HEK293 (cell line): ENCODE data around the gene CD79A.

Experiments
- CTCF ChIA-PET: fragments of 350-600 bp; formaldehyde crosslinking; extraction: SDS; loops from one replicate; lab custom pipeline; 2021; ENCODE audit warnings: antibody characterized with exemption; lab: Yijun Ruan, JAX
- POLR2A ChIA-PET: fragments of 300-600 bp; formaldehyde crosslinking; extraction: SDS; loops from one replicate; lab custom pipeline; 2020; ENCODE audit warnings: antibody characterized with exemption, inconsistent platforms; lab: Yijun Ruan, JAX
- H3K27ac ChIP-seq: fragments of 200-500 bp; sonication (Bioruptor generic); 2 replicates; pipeline ENCODE4 v1.5.1; 2014; ENCODE audit warnings: low read depth, low read length, control low read depth, inconsistent platforms; ENCODE audit errors: extremely low read depth
- H3K36me3 ChIP-seq, 2 experiments: fragments of 200-500 bp in 1 of 2; sonication (Bioruptor generic) in 1 of 2; 1 replicate in 1 of 2; 2 replicates in 1 of 2; pipeline ENCODE4 v1.5.1; 2014 to 2017; ENCODE audit warnings: inconsistent platforms in 2 of 2, low read length in 2 of 2; ENCODE audit not compliant: control insufficient read depth in 2 of 2, insufficient read depth in 1 of 2
- H3K4me1 ChIP-seq: fragments of 200-500 bp; sonication (Bioruptor generic); 2 replicates; pipeline ENCODE4 v1.5.1; 2014; ENCODE audit warnings: mild to moderate bottlenecking, low read length, inconsistent platforms; ENCODE audit not compliant: control insufficient read depth, insufficient read depth
- H3K4me3 ChIP-seq: 2 replicates; pipeline ENCODE4 v1.5.1; 2011; ENCODE audit warnings: low read depth, mild to moderate bottlenecking, control low read depth, low read length, moderate library complexity
- H3K9me3 ChIP-seq: fragments of 200-500 bp; sonication (Bioruptor generic); 2 replicates; pipeline ENCODE4 v1.5.1; 2014; ENCODE audit warnings: low read depth, low read length, inconsistent platforms; ENCODE audit not compliant: control insufficient read depth, insufficient read depth
- FEZF1 ChIP-seq: fragments of 450-650 bp; formaldehyde crosslinking; IDR thresholded peaks from 2 replicates; pipeline ENCODE4 v1.5.1; 2016; ENCODE audit warnings: missing biosample characterization, missing genetic modification characterization
- GLI2 ChIP-seq: fragments of 450-650 bp; formaldehyde crosslinking; IDR thresholded peaks from 2 replicates; pipeline ENCODE4; 2017; ENCODE audit warnings: missing biosample characterization, missing genetic modification characterization, low read depth, borderline replicate concordance
- HOXA7 ChIP-seq: sonication (generic); formaldehyde crosslinking; IDR thresholded peaks from 2 replicates; pipeline ENCODE4 v1.8.1; 2022; ENCODE audit warnings: missing genetic modification reagents, borderline replicate concordance
- HOXC10 ChIP-seq: sonication (generic); formaldehyde crosslinking; IDR thresholded peaks from 2 replicates; pipeline ENCODE4 v1.8.1; 2023; ENCODE audit warnings: mild to moderate bottlenecking, missing genetic modification reagents
- HOXD13 ChIP-seq: sonication (generic); formaldehyde crosslinking; IDR thresholded peaks from 2 replicates; pipeline ENCODE4 v1.8.0; 2022; ENCODE audit warnings: missing genetic modification reagents, borderline replicate concordance
- KLF9 ChIP-seq: fragments of 450-650 bp; formaldehyde crosslinking; IDR thresholded peaks from 2 replicates; pipeline ENCODE4 v1.5.1; 2016; ENCODE audit warnings: missing biosample characterization, missing genetic modification characterization, low read depth
- REPIN1 ChIP-seq: fragments of 450-650 bp; formaldehyde crosslinking; IDR thresholded peaks from 2 replicates; pipeline ENCODE4 v1.5.1; 2017; ENCODE audit warnings: missing biosample characterization, missing genetic modification characterization, low read depth
- SP3 ChIP-seq: fragments of 450-650 bp; formaldehyde crosslinking; IDR thresholded peaks from 2 replicates; pipeline ENCODE4 v1.5.1; 2016; ENCODE audit warnings: missing biosample characterization, missing genetic modification characterization
- WT1 ChIP-seq: fragments of 450-650 bp; formaldehyde crosslinking; IDR thresholded peaks from 2 replicates; pipeline ENCODE4 v1.5.1; 2016; ENCODE audit warnings: missing biosample characterization, missing genetic modification characterization
- YY1 ChIP-seq: fragments of 450-650 bp; formaldehyde crosslinking; IDR thresholded peaks from 2 replicates; pipeline ENCODE4 v1.5.1; 2018; ENCODE audit warnings: missing biosample characterization, missing genetic modification characterization
- ZBTB21 ChIP-seq: fragments of 450-650 bp; formaldehyde crosslinking; IDR thresholded peaks from 2 replicates; pipeline ENCODE4 v1.5.1; 2017; ENCODE audit warnings: missing biosample characterization, missing genetic modification characterization
- ZNF10 ChIP-seq: fragments of 450-650 bp; formaldehyde crosslinking; IDR thresholded peaks from 2 replicates; pipeline ENCODE4 v1.5.1; 2017; ENCODE audit warnings: missing biosample characterization, missing genetic modification characterization
- ZNF114 ChIP-seq: fragments of 450-650 bp; formaldehyde crosslinking; IDR thresholded peaks from 2 replicates; pipeline ENCODE4 v1.5.0; 2017; ENCODE audit warnings: missing biosample characterization, missing genetic modification characterization
- ZNF155 ChIP-seq: fragments of 450-650 bp; formaldehyde crosslinking; IDR thresholded peaks from 2 replicates; pipeline ENCODE4 v1.5.1; 2016; ENCODE audit warnings: missing biosample characterization, missing genetic modification characterization
- ZNF174 ChIP-seq: fragments of 450-650 bp; formaldehyde crosslinking; IDR thresholded peaks from 2 replicates; pipeline ENCODE4 v1.5.0; 2017; ENCODE audit warnings: missing biosample characterization, mild to moderate bottlenecking, missing genetic modification characterization
- ZNF239 ChIP-seq: fragments of 450-650 bp; formaldehyde crosslinking; IDR thresholded peaks from 2 replicates; pipeline ENCODE4 v1.5.1; 2016; ENCODE audit warnings: missing biosample characterization, missing genetic modification characterization
- ZNF274 ChIP-seq, 2 experiments: fragments of 200-500 bp in 1 of 2; fragments of 450-650 bp in 1 of 2; sonication (Bioruptor generic) in 1 of 2; formaldehyde crosslinking in 1 of 2; IDR thresholded peaks; 2 replicates each; pipeline versions ENCODE4 v1.5.1 to v1.6.1; 2014 to 2016; ENCODE audit warnings: borderline replicate concordance in 1 of 2, inconsistent platforms in 1 of 2, low read length in 1 of 2, missing biosample characterization in 1 of 2, missing genetic modification characterization in 1 of 2
- ZNF324 ChIP-seq: fragments of 450-650 bp; formaldehyde crosslinking; IDR thresholded peaks from 2 replicates; pipeline ENCODE4 v1.5.1; 2016; ENCODE audit warnings: missing biosample characterization, missing genetic modification characterization
- ZNF335 ChIP-seq: fragments of 450-650 bp; formaldehyde crosslinking; conservative IDR thresholded peaks from 2 replicates; pipeline ENCODE4 v1.5.1; 2016; ENCODE audit warnings: missing biosample characterization, missing genetic modification characterization
- ZNF341 ChIP-seq: fragments of 450-650 bp; formaldehyde crosslinking; IDR thresholded peaks from 2 replicates; pipeline ENCODE4; 2016; ENCODE audit warnings: low read depth, missing biosample characterization, missing genetic modification characterization
- ZNF473 ChIP-seq: fragments of 450-650 bp; formaldehyde crosslinking; IDR thresholded peaks from 2 replicates; pipeline ENCODE4 v1.5.1; 2017; ENCODE audit warnings: missing biosample characterization, missing genetic modification characterization
- ZNF560 ChIP-seq: fragments of 450-650 bp; formaldehyde crosslinking; IDR thresholded peaks from 2 replicates; pipeline ENCODE4 v1.5.1; 2017; ENCODE audit warnings: missing biosample characterization, missing genetic modification characterization, borderline replicate concordance
- ZNF621 ChIP-seq: fragments of 450-650 bp; formaldehyde crosslinking; IDR thresholded peaks from 2 replicates; pipeline ENCODE4 v1.5.1; 2017; ENCODE audit warnings: missing biosample characterization, missing genetic modification characterization
- ZNF624 ChIP-seq: fragments of 450-650 bp; formaldehyde crosslinking; IDR thresholded peaks from 2 replicates; pipeline ENCODE4 v1.5.1; 2017; ENCODE audit warnings: missing biosample characterization, missing genetic modification characterization
- ZNF658 ChIP-seq: fragments of 450-650 bp; formaldehyde crosslinking; IDR thresholded peaks from 2 replicates; pipeline ENCODE4; 2016; ENCODE audit warnings: missing biosample characterization, missing genetic modification characterization
- ZNF768 ChIP-seq: fragments of 450-650 bp; formaldehyde crosslinking; IDR thresholded peaks from 2 replicates; pipeline ENCODE4 v1.5.1; 2018; ENCODE audit warnings: missing biosample characterization, mild to moderate bottlenecking, missing genetic modification characterization
- ZNF776 ChIP-seq: fragments of 450-650 bp; formaldehyde crosslinking; IDR thresholded peaks from 2 replicates; pipeline ENCODE4 v1.5.0; 2017; ENCODE audit warnings: missing biosample characterization, missing genetic modification characterization, borderline replicate concordance
- ZNF785 ChIP-seq: fragments of 450-650 bp; formaldehyde crosslinking; IDR thresholded peaks from 2 replicates; pipeline ENCODE4 v1.5.1; 2016; ENCODE audit warnings: missing biosample characterization, missing genetic modification characterization
- ZNF791 ChIP-seq: fragments of 450-650 bp; formaldehyde crosslinking; IDR thresholded peaks from 2 replicates; pipeline ENCODE4 v1.5.1; 2016; ENCODE audit warnings: missing biosample characterization, missing genetic modification characterization
- ZNF837 ChIP-seq: fragments of 450-650 bp; formaldehyde crosslinking; IDR thresholded peaks from 2 replicates; pipeline ENCODE4 v1.5.1; 2016; ENCODE audit warnings: missing biosample characterization, missing genetic modification characterization
- ZSCAN30 ChIP-seq: fragments of 450-650 bp; IDR thresholded peaks from 2 replicates; pipeline ENCODE4 v1.5.1; 2018; ENCODE audit warnings: missing biosample characterization, mild to moderate bottlenecking, missing genetic modification characterization, moderate library complexity
- TF ChIP-seq, protein P1 (sequence below): fragments of 450-650 bp; formaldehyde crosslinking; IDR thresholded peaks from 2 replicates; pipeline ENCODE4 v1.5.1; 2016; ENCODE audit warnings: missing biosample characterization, missing genetic modification characterization
- TF ChIP-seq, protein P2 (sequence below): fragments of 450-650 bp; formaldehyde crosslinking; IDR thresholded peaks from 2 replicates; pipeline ENCODE4 v1.5.0; 2017; ENCODE audit warnings: missing biosample characterization, missing genetic modification characterization, borderline replicate concordance
- TF ChIP-seq, protein P3 (sequence below): fragments of 450-650 bp; formaldehyde crosslinking; IDR thresholded peaks from 2 replicates; pipeline ENCODE4 v1.5.1; 2017; ENCODE audit warnings: missing biosample characterization, missing genetic modification characterization

CD79A gene

DNA sequence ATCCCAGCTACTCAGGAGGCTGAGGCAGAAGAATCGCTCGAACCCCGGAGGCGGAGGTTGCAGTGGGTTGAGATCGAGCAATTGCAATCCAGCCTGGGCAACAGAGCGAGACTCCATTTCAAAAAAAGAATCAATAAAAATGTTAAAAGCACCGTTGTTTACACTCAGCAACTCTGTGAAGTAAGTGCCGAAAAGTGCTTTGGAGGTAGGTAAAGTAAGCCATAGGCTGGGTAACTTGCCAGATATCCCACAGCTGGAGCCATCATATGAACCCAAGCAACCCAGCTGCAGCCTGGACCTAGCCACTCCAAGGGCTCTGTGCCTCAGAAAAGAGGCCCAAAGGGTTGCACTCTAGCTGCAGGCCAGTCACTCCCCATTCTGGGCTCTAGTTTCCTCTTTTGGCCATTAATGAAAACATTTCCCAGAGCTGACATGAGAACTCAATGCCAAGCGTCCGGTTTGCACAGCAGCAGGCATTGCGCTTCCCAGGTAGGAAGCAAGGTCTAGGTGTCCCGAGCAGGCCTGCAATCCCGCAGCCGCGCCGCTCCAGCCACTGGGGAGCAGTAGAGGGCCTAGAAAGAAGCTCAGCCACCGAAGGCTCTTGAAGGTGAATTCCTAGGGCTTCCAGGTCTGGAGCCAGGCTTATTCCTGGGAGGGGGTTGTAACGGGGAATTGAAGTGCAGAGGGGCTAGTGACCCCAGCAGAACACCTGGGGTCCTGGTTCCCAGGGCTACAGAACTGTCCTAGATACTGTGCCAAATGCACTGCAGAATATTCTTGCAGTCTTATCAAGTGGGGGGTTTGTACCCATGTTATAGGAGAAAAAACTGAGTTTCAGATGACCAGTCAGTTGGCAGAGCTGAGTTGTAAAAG is 4.1 kb upstream of the CD79A start:
- Histone ChIP-seq H3K27ac (no peak overlapping the region), H3K36me3 (peaks cover 35 to 43% of the 10 kb centered on the region in 2 experiments), H3K4me3 (no peak overlapping the region), H3K9me3 (no peaks in the 10 kb centered on the region), H3K4me1 (no peaks in the 10 kb centered on the region; the same call in 1 of the 2 replicates)
- POLR2A ChIA-PET: interaction anchor here (0.5 to 7.2 kb wide), 19 partner anchors 9 to 1651 kb away, joined by 3 to 118 read pairs (median 5); partner anchors contain the start of genes ARHGEF1, RABAC1 and RPS19
- CTCF ChIA-PET: interaction anchor here (0.6 to 5.9 kb wide), 28 partner anchors 8 to 1431 kb away, joined by 3 to 73 read pairs (median 5); partner anchors contain the start of genes RABAC1 and RPS19
- TF ChIP-seq, protein P1, sequence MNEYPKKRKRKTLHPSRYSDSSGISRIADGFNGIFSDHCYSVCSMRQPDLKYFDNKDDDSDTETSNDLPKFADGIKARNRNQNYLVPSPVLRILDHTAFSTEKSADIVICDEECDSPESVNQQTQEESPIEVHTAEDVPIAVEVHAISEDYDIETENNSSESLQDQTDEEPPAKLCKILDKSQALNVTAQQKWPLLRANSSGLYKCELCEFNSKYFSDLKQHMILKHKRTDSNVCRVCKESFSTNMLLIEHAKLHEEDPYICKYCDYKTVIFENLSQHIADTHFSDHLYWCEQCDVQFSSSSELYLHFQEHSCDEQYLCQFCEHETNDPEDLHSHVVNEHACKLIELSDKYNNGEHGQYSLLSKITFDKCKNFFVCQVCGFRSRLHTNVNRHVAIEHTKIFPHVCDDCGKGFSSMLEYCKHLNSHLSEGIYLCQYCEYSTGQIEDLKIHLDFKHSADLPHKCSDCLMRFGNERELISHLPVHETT: no peak
- TF ChIP-seq FEZF1 (tag by site-specific recombination): 0 out of 2 replicates have a peak, but pooled peaks have one; percentile 8
- no peak for TF ChIP-seq ZNF114 (tag by site-specific recombination)
- no peak for TF ChIP-seq ZNF174 (tag by site-specific recombination)
- TF ChIP-seq ZNF560 (tag by site-specific recombination): no peak
- TF ChIP-seq HOXD13 (CRISPR knock-in tag): no peak
- no peak for TF ChIP-seq ZNF776 (tag by site-specific recombination)
- no peak for TF ChIP-seq ZNF239 (tag by site-specific recombination)
- no peak for TF ChIP-seq ZNF658 (tag by site-specific recombination)
- no peak for TF ChIP-seq YY1
- TF ChIP-seq ZNF335 (tag by site-specific recombination): peak; percentile 60
- TF ChIP-seq HOXA7: no peak
- TF ChIP-seq REPIN1 (tag by site-specific recombination): 0 out of 2 replicates have a peak, but pooled peaks have one; percentile 2
- peak; percentile 66 for TF ChIP-seq ZSCAN30 (tag by site-specific recombination)
- TF ChIP-seq ZNF473 (tag by site-specific recombination): no peak
- peak; percentile 12; the same call in 1 of the 2 replicates for TF ChIP-seq SP3 (tag by site-specific recombination)
- no peak for TF ChIP-seq GLI2 (tag by site-specific recombination)
- TF ChIP-seq, protein P2, sequence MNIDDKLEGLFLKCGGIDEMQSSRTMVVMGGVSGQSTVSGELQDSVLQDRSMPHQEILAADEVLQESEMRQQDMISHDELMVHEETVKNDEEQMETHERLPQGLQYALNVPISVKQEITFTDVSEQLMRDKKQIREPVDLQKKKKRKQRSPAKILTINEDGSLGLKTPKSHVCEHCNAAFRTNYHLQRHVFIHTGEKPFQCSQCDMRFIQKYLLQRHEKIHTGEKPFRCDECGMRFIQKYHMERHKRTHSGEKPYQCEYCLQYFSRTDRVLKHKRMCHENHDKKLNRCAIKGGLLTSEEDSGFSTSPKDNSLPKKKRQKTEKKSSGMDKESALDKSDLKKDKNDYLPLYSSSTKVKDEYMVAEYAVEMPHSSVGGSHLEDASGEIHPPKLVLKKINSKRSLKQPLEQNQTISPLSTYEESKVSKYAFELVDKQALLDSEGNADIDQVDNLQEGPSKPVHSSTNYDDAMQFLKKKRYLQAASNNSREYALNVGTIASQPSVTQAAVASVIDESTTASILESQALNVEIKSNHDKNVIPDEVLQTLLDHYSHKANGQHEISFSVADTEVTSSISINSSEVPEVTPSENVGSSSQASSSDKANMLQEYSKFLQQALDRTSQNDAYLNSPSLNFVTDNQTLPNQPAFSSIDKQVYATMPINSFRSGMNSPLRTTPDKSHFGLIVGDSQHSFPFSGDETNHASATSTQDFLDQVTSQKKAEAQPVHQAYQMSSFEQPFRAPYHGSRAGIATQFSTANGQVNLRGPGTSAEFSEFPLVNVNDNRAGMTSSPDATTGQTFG (tag by site-specific recombination): no peak
- TF ChIP-seq HOXC10 (CRISPR knock-in tag): no peak
- TF ChIP-seq ZNF768 (tag by site-specific recombination): no peak; the same call in 1 of the 2 replicates
- TF ChIP-seq ZBTB21 (tag by site-specific recombination): no peak
- no peak for TF ChIP-seq ZNF341 (tag by site-specific recombination)
- TF ChIP-seq ZNF621 (tag by site-specific recombination): no peak
- TF ChIP-seq WT1 (tag by site-specific recombination): peak; percentile 54; the same call in 1 of the 2 replicates
- TF ChIP-seq, protein P3, sequence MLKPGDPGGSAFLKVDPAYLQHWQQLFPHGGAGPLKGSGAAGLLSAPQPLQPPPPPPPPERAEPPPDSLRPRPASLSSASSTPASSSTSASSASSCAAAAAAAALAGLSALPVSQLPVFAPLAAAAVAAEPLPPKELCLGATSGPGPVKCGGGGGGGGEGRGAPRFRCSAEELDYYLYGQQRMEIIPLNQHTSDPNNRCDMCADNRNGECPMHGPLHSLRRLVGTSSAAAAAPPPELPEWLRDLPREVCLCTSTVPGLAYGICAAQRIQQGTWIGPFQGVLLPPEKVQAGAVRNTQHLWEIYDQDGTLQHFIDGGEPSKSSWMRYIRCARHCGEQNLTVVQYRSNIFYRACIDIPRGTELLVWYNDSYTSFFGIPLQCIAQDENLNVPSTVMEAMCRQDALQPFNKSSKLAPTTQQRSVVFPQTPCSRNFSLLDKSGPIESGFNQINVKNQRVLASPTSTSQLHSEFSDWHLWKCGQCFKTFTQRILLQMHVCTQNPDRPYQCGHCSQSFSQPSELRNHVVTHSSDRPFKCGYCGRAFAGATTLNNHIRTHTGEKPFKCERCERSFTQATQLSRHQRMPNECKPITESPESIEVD: no peak
- no peak for TF ChIP-seq ZNF10
- no peak for TF ChIP-seq ZNF155 (tag by site-specific recombination)
- no peak for TF ChIP-seq ZNF785
- TF ChIP-seq ZNF837 (tag by site-specific recombination): no peak
- TF ChIP-seq KLF9 (tag by site-specific recombination): no peak
- TF ChIP-seq ZNF791 (tag by site-specific recombination): no peak
- no peak for TF ChIP-seq ZNF624
- no peak for TF ChIP-seq ZNF324 (tag by site-specific recombination)
- no peak for TF ChIP-seq ZNF274 (IDR thresholded peaks at IDR 0.05; ENCODE audit: low read length)
- TF ChIP-seq ZNF274 (tag by site-specific recombination; IDR thresholded peaks at IDR 0.05; ENCODE audit: borderline replicate concordance): no peak
